GM20431 (cell line): ENCODE measurements around the gene GEN1.

Experiments
- in situ Hi-C: fragments of 300-500 bp; cut with MseI, MboI; formaldehyde crosslinking; loops from one replicate; pipeline ENCODE4 v1.15.0; 2020; ENCODE audit warnings: low sequenced_read_pairs; ENCODE audit not compliant: unreplicated experiment

Gene GEN1

GRCh38 chr2:17793803-17794354 lies 39.9 kb downstream of the GEN1 start:
- in situ Hi-C loops: no loop called here

GRCh38 chr2:17795309-17795708 lies 41.4 kb downstream of the GEN1 start:
- in situ Hi-C loops: no loop called here

DNA sequence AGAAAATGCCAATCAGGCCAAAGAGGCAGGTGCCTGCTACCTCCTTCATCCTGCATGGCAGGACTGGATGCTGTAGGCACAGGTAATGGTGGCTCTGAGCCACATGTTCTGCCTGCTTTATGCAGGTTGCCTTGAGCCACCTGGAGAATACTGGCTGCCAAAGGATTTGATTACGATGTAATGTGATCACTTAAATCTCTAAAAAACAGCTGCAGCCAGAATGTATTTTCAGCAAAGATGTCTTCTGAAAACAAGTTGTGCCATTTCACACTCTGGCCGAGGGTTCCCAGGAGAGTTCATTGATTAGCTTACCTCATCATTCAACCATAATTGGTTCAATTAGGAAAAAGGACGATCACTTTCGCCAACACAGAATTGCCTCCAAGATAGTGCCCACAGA lies 44.4 kb downstream of the GEN1 start:
- in situ Hi-C loops: no loop called here

- in situ Hi-C loops: no loop called here
These were observed 45.6 kb downstream of the GEN1 start for GRCh38 chr2:17799301-17800120.

DNA sequence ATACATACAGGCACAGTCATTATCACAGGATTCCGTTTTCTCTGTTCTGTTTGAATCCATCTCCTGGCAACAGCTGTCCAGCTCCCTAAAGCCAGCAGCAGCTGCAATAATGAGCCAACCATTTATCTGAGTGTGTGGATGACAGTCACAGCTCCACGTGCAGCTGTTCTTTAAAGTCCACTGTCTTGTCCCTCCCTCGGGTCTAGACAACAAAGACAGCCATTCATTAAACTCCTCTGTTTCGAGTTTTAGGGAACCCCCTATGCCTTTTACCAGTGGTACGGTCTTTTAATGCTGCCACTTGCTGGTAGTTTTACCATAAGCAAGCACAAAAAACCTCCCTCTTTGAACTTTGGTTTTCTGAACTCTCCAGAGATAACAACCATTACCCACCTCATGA lies 46.3 kb downstream of the GEN1 start:
- in situ Hi-C loops: no loop called here

DNA sequence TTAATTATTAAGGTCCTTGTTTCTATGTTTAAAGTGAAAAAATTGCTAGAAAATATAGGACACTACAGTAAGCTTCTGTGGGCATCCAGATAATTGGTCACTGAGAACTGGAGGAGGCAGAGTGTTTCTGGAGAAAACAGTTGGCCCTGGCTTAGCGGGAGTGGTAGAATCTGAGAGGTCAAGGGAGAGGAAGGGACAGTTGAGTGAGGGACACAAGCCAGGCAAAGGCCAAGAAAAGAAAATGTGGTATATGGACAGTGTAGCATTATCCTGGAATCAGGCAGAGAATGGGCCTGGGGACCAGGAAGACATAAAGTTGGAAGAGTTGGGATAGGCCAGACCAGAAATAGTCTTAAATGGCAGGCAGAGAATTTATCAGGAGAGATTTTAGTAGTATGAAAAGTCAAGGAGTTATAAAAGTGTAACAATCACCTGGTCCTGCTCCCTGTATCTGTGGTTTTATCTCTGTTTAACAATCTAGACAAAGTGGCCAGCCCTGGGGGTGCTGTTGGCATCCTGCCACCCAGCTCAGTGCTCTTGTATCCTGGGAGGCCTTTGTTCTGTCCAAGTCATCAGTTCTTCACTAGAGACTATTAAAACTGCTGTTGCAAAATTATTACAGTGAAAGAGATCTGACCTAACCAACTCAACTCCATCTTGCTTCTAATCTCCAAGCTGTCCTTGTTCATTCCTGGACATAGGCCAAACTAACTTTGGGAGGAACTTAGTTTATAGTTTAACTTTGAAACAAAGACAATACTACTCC lies 46.9 kb downstream of the GEN1 start:
- in situ Hi-C loops: no loop called here

DNA sequence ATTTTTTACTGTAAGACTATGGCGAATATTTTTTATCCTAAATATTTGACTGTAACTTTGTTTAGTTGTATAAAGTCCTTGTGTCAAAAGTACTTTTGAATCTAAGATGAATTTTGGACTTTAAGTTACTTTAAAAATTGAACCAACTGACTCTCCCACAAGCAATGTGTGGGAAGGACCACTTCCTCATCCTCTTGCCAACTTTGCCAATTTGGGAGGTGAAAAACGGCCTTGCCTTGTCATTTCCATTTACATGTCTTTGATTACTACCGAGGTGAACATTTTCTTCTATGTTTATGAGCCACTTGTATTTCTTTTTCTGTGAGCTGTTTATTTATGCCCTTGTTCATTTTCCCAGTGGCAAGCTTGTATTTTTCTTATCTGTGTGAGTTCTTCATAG lies 49.6 kb downstream of the GEN1 start:
- in situ Hi-C loops: no loop called here

GRCh38 chr2:17804358-17804757 lies 50.4 kb downstream of the GEN1 start:
- in situ Hi-C loops: no loop called here

DNA sequence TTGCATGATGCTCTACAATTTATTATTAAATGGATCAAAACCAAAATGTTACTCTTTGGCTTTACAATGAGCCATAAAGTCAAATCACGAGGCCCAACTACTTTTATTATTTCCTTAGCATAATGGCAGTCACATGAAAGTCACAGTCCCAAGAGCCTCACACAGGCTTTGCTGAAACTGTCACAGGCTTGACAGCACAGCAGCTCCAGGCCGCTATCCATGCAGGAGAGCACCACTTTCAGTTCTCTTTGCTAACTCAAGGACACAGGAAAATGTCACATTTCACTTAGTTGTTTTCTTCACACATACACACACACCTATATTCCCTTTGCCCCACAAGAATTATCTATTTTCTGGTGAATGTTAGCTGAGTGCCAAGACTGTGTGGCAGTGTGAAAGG lies 51.2 kb downstream of the GEN1 start:
- in situ Hi-C loops: no loop called here

GRCh38 chr2:17805717-17806363 lies 51.9 kb downstream of the GEN1 start:
- in situ Hi-C loops: no loop called here

DNA sequence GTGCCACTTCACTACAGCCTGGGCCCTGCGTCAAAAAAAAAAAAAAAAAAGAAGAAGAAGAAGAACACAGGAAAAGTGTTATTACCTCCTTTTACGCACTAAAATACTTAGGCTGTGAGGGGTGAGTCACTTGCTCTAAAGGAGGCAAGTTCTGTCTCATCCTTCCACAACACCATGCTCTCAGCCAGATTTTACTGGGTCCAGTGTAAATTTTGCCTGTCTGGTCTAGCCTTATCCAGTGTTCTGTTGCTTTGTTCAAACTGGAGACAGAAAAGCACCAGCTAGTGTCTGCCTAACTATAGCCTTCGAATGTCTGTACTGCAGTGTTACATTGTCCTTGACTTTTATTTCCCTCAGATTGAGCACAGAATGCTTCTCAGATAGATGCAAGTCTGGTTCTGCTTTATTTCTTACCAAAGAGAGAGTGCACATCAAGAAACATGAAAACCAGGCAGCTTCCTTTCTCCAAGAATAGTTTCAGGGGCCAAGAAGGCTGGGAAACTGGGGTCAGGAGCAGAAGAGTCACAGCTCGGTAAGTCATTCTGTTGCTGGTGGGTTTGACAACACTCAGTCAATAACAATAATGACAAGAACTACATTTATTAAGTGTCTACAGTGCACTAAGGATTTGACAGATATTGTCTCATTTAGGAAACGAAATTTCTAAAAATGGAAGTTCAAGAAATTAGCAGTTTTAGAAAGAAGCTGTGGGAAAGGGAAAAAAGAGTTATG lies 59.2 kb downstream of the GEN1 start:
- in situ Hi-C loops: no loop called here

- in situ Hi-C loops: no loop called here
These were observed 60.0 kb downstream of the GEN1 start for GRCh38 chr2:17813742-17814473.

GRCh38 chr2:17814601-17815000 lies 60.7 kb downstream of the GEN1 start:
- in situ Hi-C loops: no loop called here

DNA sequence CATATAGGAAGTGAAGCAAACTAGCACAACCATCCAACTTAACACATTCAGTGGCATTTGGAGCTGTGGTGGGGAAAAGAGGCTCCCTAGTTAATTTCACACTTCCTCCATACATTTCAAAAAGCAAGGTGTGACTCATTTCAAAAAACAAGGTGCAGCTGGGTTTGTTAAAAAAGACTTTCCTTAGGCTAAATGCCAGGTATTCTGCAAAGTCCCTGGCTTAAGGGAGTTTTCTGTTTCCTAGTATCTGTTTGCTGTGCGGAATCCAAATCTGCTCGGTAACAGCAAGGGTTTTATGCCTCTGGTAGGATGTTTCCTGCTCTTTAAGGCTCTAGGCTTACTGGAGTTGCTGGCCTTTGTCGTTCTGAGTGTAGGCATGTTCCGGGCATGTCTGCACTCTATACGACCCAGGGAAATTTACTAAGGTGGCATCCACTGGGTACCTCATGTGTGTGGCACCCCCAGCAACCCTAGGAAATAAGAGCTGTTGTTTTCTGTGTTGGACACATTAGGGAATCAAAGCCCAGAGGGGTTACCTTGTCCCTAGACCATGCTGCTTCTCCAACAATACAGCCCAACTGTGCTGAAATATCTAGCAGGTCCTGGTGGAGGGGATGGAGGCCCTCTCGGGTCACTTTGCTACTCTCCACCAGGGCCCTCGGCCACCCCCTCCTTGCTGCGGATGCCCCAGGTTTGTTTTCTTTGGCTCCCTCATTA lies 61.7 kb downstream of the GEN1 start:
- in situ Hi-C loops: no loop called here

DNA sequence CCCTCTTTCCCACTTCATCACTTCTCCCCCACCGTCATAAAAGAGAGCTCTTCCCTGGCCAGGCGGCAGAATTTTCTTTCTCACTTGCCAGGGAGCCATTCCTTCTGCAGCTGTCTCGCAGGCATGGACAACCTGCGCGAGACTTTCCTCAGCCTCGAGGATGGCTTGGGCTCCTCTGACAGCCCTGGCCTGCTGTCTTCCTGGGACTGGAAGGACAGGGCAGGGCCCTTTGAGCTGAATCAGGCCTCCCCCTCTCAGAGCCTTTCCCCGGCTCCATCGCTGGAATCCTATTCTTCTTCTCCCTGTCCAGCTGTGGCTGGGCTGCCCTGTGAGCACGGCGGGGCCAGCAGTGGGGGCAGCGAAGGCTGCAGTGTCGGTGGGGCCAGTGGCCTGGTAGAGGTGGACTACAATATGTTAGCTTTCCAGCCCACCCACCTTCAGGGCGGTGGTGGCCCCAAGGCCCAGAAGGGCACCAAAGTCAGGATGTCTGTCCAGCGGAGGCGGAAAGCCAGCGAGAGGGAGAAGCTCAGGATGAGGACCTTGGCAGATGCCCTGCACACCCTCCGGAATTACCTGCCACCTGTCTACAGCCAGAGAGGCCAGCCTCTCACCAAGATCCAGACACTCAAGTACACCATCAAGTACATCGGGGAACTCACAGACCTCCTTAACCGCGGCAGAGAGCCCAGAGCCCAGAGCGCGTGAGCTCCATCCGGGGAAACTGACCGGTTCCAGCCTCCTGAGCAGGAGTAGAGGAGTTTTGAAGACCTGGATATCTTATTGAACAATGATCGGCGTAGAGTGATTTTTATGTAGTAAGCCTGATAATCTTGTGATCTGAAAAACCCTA lies 62.7 kb downstream of the GEN1 start, which contains the start of gene MSGN1:
TSS of gene MSGN1 (plus strand) at position 65 of the 850 bp plus-strand sequence. CDS start at position 124, 59 bp downstream.
- in situ Hi-C loops: no loop called here

DNA sequence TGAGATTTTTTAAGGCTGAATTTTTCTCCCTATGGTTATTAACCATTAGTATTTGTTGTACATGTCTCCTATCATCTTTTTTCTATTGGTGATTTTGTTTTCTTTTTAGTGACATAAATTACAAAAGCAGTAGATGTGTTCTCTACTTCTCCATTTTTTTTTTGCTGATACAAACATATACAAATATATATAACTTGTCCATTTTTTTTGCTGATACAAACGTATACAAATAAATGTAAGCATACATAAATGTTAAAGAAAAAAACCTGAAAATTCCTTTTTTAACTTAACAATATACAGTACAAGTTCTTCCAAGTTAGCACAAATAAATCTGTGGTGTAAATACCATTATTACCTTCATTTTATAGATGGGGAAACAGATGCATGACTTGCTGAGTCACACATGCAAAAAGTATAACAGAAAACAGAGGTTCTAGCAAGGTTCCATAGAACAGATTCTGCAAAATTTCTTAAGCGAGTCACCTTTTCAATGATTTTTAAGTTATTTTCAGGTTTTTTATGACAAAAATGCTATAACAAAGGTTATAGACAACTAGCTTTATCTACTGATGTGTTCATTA lies 64.4 kb downstream of the GEN1 start:
- in situ Hi-C loops: no loop called here

DNA sequence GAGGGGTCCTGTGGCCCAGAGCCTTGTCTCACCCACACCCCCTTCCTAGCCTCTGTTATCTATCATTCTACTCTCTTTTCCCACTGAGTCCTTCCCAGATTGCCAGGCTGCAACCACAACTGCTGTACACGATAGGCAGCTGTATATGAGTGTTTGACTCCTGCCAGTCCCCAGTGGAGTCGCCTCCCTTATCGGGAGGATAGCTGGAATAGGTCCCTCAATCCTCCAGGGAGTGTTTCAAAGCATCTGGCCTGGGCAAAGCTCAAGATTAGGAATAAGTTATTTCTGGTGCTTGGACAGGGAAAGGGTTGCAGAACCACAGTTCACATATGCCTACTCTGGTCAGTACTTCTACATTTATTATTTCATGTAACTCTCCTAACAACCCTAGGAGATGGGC lies 67.1 kb downstream of the GEN1 start:
- in situ Hi-C loops: no loop called here
